Pulmonary artery endothelial cell (primary cell): Measurements from ENCODE around the gene TMEM91. TPM values are rescaled to one million over a fixed set of nuclear protein-coding genes. Genes with fewer than 3 reads are reported as not detected.
"Not testable (repeated sequence)": the region's sequence is repeated elsewhere in the genome, so short reads cannot be mapped to it uniquely, and the experiment has no call there.

ENCODE experiments used
- DNase-seq: peaks from one replicate; pipeline ENCODE4 v3.0.0-alpha.2; 2011; ENCODE audit warnings: low read depth, low spot score
- total RNA-seq: library from RNA; depleted of rRNA; stranded (reverse); fragments of >200 nt; gene quantifications from 2 replicates; pipeline ENCODE4 v1.2.3, GENCODE V29; 2014

Gene TMEM91
- total RNA-seq, 1 donor from 2014 or later, result 8.1 TPM

- DNase-seq, result no peak
Observed at GRCh38 chr19:41376998-41377365, 649 bp downstream of the TMEM91 start.

- DNase-seq, result no peak
Observed at GRCh38 chr19:41377977-41378709, 1.8 kb downstream of the TMEM91 start.

- DNase-seq, result not testable (repeated sequence)
Observed at GRCh38 chr19:41381536-41381935, 5.2 kb downstream of the TMEM91 start.

GRCh38 chr19:41384351-41384750 is 8.0 kb downstream of the TMEM91 start:
- DNase-seq, result no peak

GRCh38 chr19:41386442-41386841 is 10.1 kb downstream of the TMEM91 start:
- DNase-seq, result no peak

GRCh38 chr19:41391618-41392017 is 15.3 kb downstream of the TMEM91 start:
- DNase-seq, result no peak

GRCh38 chr19:41392775-41393174 is 16.4 kb downstream of the TMEM91 start:
- DNase-seq, result no peak

- no peak for DNase-seq
Observed at GRCh38 chr19:41395355-41395754, 19.0 kb downstream of the TMEM91 start.

- peak; percentile 99 for DNase-seq
Observed at GRCh38 chr19:41397086-41398049, 21.0 kb downstream of the TMEM91 start, which contains the start of the genes BCKDHA and EXOSC5. BCKDHA (plus strand) TSS chr19:41397818; CDS start chr19:41397828, 10 bp downstream. EXOSC5 (minus strand) TSS chr19:41397359; CDS start chr19:41397328, 31 bp downstream.

GRCh38 chr19:41398050-41398418 is 21.7 kb downstream of the TMEM91 start:
- no peak for DNase-seq

GRCh38 chr19:41398598-41398997 is 22.3 kb downstream of the TMEM91 start:
- DNase-seq, result no peak

- no peak for DNase-seq
Observed at GRCh38 chr19:41399091-41399490, 22.8 kb downstream of the TMEM91 start.

GRCh38 chr19:41399525-41399924 is 23.2 kb downstream of the TMEM91 start:
- DNase-seq, result no peak

- DNase-seq, result peak; percentile 65
Observed at GRCh38 chr19:41401483-41401882, 25.1 kb downstream of the TMEM91 start.

GRCh38 chr19:41402010-41402409 is 25.7 kb downstream of the TMEM91 start:
- DNase-seq, result no peak

- DNase-seq, result no peak
Observed at GRCh38 chr19:41403181-41403970, 27.0 kb downstream of the TMEM91 start.

- no peak for DNase-seq
Observed at GRCh38 chr19:41405776-41406175, 29.4 kb downstream of the TMEM91 start.

GRCh38 chr19:41407271-41407670 is 30.9 kb downstream of the TMEM91 start:
- no peak for DNase-seq

- no peak for DNase-seq
Observed at GRCh38 chr19:41408256-41408655, 31.9 kb downstream of the TMEM91 start.

- not testable (repeated sequence) for DNase-seq
Observed at GRCh38 chr19:41408846-41409245, 32.5 kb downstream of the TMEM91 start.

- DNase-seq, result no peak
Observed at GRCh38 chr19:41409288-41409687, 33.0 kb downstream of the TMEM91 start.
